Neutrophil (primary cell): ENCODE measurements around the gene F7.

Experiments used
- H3K27ac ChIP-seq: fragments of 200-600 bp; sonication (generic); 2 replicates; pipeline ENCODE4 v1.5.1; 2016; ENCODE audit warnings: mild to moderate bottlenecking, moderate library complexity
- H3K27me3 ChIP-seq: fragments of 200-600 bp; sonication (generic); 2 replicates; pipeline ENCODE4 v1.6.0; 2016; ENCODE audit warnings: mild to moderate bottlenecking
- H3K36me3 ChIP-seq: fragments of 200-600 bp; sonication (generic); 2 replicates; pipeline ENCODE4 v1.5.1; 2017
- H3K4me1 ChIP-seq, 2 experiments: fragments of 200-600 bp in 1 of 2; sonication (generic) in 1 of 2; 1 replicate in 1 of 2; 2 replicates in 1 of 2; pipeline versions ENCODE4 v1.5.1 to v1.6.1; 2013 to 2016; ENCODE audit warnings: low read depth in 1 of 2, low read length in 1 of 2, mild to moderate bottlenecking in 1 of 2, moderate library complexity in 1 of 2; ENCODE audit not compliant: control insufficient read depth in 1 of 2, insufficient read depth in 1 of 2
- H3K4me3 ChIP-seq, 2 experiments: fragments of 200-600 bp in 1 of 2; sonication (generic) in 1 of 2; 1 replicate in 1 of 2; 2 replicates in 1 of 2; pipeline ENCODE4 v1.5.1; 2013 to 2016; ENCODE audit warnings: low read depth in 1 of 2, low read length in 1 of 2, mild to moderate bottlenecking in 1 of 2, moderate library complexity in 1 of 2
- H3K9me3 ChIP-seq: fragments of 200-600 bp; sonication (generic); 2 replicates; pipeline ENCODE4 v1.5.1; 2016
- TF ChIP-seq, protein P1 (sequence below): fragments of 200-600 bp; sonication (generic); IDR thresholded peaks from 2 replicates; pipeline ENCODE4 v1.5.1; 2016; ENCODE audit warnings: antibody characterized with exemption

Gene F7

DNA sequence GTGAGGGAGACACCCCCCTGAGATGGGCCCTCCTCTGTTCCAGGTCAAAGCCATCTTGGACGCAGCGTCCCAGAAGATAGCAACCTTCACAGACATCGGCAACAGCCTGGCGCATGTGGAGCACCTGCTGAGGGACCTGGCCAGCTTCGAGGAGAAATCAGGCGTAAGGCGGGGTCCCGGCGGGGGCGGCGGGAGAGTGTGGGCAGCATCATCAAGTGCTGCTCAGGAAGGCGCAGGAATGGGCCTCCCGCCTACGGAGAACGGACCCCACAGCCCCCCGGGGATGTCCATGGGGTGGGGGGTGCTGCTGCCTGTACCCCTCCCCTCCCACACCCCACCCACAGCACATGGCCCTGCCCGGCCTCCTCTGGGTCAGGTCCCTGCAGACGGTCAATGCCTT lies 31.2 kb upstream of the F7 start:
- H3K4me3 ChIP-seq = no peak overlapping the region
- H3K36me3 ChIP-seq = no peaks in the 10 kb centered on the region
- no peaks in the 10 kb centered on the region for H3K27me3 ChIP-seq

DNA sequence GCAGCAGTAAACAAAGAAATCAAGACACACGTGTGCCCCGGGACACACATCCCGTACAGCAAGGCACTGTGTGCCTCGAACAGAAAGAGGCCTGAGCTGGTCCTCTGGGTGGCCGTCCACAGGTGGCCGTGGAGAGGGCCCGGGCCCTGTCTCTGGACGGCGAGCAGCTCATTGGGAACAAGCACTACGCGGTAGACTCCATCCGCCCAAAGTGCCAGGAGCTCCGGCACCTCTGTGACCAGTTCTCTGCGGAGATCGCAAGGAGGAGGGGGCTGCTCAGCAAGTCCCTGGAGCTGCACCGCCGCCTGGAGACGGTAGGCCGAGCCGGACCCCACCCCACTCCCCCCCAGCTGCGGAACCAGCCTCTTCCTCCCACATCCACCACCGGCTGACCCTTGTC lies 30.7 kb upstream of the F7 start:
- Histone ChIP-seq H3K4me1 (no peaks in the 10 kb centered on the region), H3K27ac (no peak overlapping the region), H3K27me3 (no peaks in the 10 kb centered on the region), H3K36me3 (no peaks in the 10 kb centered on the region), H3K4me3 (no peak overlapping the region), H3K9me3 (no peaks in the 10 kb centered on the region)
- TF ChIP-seq, protein P1, sequence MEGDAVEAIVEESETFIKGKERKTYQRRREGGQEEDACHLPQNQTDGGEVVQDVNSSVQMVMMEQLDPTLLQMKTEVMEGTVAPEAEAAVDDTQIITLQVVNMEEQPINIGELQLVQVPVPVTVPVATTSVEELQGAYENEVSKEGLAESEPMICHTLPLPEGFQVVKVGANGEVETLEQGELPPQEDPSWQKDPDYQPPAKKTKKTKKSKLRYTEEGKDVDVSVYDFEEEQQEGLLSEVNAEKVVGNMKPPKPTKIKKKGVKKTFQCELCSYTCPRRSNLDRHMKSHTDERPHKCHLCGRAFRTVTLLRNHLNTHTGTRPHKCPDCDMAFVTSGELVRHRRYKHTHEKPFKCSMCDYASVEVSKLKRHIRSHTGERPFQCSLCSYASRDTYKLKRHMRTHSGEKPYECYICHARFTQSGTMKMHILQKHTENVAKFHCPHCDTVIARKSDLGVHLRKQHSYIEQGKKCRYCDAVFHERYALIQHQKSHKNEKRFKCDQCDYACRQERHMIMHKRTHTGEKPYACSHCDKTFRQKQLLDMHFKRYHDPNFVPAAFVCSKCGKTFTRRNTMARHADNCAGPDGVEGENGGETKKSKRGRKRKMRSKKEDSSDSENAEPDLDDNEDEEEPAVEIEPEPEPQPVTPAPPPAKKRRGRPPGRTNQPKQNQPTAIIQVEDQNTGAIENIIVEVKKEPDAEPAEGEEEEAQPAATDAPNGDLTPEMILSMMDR = no peak

More for the DNA sequence above, 31.2 kb upstream of the F7 start:
- Histone ChIP-seq H3K9me3 (no peaks in the 10 kb centered on the region), H3K27ac (no peak overlapping the region), H3K4me1 (no peaks in the 10 kb centered on the region)
- TF ChIP-seq, protein P1 = no peak

DNA sequence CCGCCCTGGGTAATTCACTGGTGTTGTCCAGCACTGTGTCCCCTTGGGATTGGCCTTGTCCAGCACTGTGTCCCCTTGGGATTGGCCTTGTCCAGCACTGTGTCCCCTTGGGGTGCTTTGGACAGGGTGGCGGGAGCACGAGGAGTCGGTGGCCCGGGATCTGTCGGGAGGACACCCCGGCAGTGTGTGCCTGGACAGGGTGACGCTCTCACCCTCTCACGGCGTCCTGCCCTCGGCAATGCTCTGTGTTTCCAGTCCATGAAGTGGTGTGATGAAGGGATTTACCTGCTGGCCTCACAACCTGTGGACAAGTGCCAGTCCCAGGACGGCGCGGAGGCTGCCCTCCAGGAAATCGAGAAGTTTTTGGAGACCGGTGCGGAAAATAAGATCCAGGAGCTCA lies 29.9 kb upstream of the F7 start:
- Histone ChIP-seq H3K4me3 (no peak overlapping the region), H3K27ac (no peak overlapping the region), H3K9me3 (no peaks in the 10 kb centered on the region), H3K36me3 (no peaks in the 10 kb centered on the region), H3K27me3 (no peaks in the 10 kb centered on the region), H3K4me1 (no peaks in the 10 kb centered on the region)
- TF ChIP-seq, protein P1 = no peak

DNA sequence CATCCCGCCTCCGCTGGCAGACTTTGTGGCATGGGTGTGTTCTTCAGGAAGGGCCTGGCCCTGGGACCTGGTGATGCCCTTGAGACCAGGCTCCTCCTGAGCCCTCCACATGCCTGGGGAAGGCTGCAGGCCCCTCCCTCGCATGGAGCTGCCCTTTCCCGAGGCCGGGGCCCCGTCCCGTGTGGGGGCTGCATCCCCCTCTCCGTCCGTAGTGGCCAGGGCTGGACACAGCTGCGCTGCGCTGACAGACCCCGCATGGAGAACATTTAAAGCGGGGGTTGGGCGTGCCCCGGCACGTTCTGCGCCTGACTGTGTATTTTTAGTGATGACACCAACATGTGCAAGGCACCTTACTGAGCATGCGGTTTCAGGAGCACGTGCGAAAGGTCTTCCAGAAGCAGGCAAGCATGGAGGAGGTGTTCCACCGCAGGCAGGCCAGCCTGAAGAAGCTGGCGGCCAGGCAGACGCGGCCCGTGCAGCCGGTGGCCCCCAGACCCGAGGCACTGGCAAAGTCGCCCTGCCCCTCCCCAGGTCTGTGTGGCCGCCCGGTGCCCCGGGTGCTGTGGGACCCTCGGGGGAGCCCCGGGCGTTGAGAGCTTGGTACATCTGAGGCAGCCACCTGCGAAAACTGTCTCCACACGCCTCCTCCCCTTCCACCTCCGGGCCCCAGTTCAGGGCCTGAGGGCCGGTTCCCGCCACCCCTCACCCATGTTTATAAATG lies 28.8 kb upstream of the F7 start:
- H3K4me1 ChIP-seq = no peaks in the 10 kb centered on the region
- H3K27me3 ChIP-seq = no peaks in the 10 kb centered on the region
- H3K9me3 ChIP-seq = no peaks in the 10 kb centered on the region
- no peak overlapping the region for H3K4me3 ChIP-seq
- H3K27ac ChIP-seq = no peak overlapping the region
- TF ChIP-seq, protein P1 = no peak
- no peaks in the 10 kb centered on the region for H3K36me3 ChIP-seq

DNA sequence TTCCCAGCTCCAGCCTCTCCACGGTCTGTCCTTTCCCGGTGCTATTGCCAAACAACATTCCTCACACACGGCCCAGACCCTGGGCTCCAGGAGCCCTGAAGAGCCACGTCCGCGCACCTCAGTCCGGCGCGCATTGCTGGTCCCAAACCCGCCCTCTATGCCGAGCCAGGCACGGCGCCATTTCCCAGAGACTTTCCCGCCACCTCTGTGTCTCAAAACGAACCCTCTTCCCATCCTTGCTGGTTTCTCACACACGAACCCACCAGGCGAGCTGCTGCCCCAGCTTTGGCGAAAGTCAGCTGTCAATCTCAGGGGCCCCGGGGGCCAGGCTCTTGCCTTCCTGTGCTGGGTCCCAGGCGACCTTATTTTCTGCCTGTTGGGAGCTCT lies 28.0 kb upstream of the F7 start:
- Histone ChIP-seq H3K27ac (no peak overlapping the region), H3K36me3 (no peaks in the 10 kb centered on the region)

More for the DNA sequence above, 28.0 kb upstream of the F7 start:
- no peaks in the 10 kb centered on the region for H3K27me3 ChIP-seq
- no peaks in the 10 kb centered on the region for H3K9me3 ChIP-seq
- H3K4me3 ChIP-seq = no peak overlapping the region
- TF ChIP-seq, protein P1 = no peak
- no peaks in the 10 kb centered on the region for H3K4me1 ChIP-seq
